ENCODE results near the gene CFAP410. TPM values are rescaled to one million over a fixed set of nuclear protein-coding genes. Genes with fewer than 3 reads are reported as not detected.

CFAP410 gene
- total and polyA plus RNA-seq, 2 donors (not counting 1 experiment from before 2014, with no cell fraction given), result 69.2 to 98.8 TPM

Other genes with a start within 250 kb of the CFAP410 start
- gene PWP2, start 232.0 kb downstream of the CFAP410 start, total RNA-seq, result 9.1 and 13.5 TPM in 2 replicates
- 3.6 and 7.7 TPM in 2 replicates for gene PWP2, start 232.0 kb downstream of the CFAP410 start, polyA plus RNA-seq
- 27.7 and 28.5 TPM in 2 replicates for gene GATD3, start 205.7 kb downstream of the CFAP410 start, total RNA-seq
- gene GATD3, start 205.7 kb downstream of the CFAP410 start, polyA plus RNA-seq, result 27.7 and 45.7 TPM in 2 replicates
- gene ICOSLG, start 98.4 kb downstream of the CFAP410 start, total RNA-seq, result 124 and 127 TPM in 2 replicates
- gene ICOSLG, start 98.4 kb downstream of the CFAP410 start, polyA plus RNA-seq, result 40.2 and 64.5 TPM in 2 replicates
- not detected in 2 replicates for gene DNMT3L, start 77.5 kb downstream of the CFAP410 start, total RNA-seq
- gene DNMT3L, start 77.5 kb downstream of the CFAP410 start, polyA plus RNA-seq, result not detected in 2 replicates
- 0.24 TPM in 1 of 2 replicates, not detected in the other for gene AIRE, start 53.5 kb downstream of the CFAP410 start, total RNA-seq
- gene AIRE, start 53.5 kb downstream of the CFAP410 start, polyA plus RNA-seq, result 0.37 TPM in 1 of 2 replicates, not detected in the other
- gene PFKL, start 39.3 kb downstream of the CFAP410 start, total RNA-seq, result 318 and 329 TPM in 2 replicates
- gene PFKL, start 39.3 kb downstream of the CFAP410 start, polyA plus RNA-seq, result 267 and 281 TPM in 2 replicates
- 1.4 and 1.6 TPM in 2 replicates for gene TRPM2, start 14.2 kb upstream of the CFAP410 start, total RNA-seq
- 5.4 and 8.4 TPM in 2 replicates for gene TRPM2, start 14.2 kb upstream of the CFAP410 start, polyA plus RNA-seq
- gene LRRC3, start 116.1 kb upstream of the CFAP410 start, total RNA-seq, result 3.3 and 3.8 TPM in 2 replicates
- 0.36 and 0.46 TPM in 2 replicates for gene LRRC3, start 116.1 kb upstream of the CFAP410 start, polyA plus RNA-seq
- gene KRTAP10-1, start 200.8 kb upstream of the CFAP410 start, total RNA-seq, result not detected in 2 replicates
- gene KRTAP10-1, start 200.8 kb upstream of the CFAP410 start, polyA plus RNA-seq, result not detected in 2 replicates
- gene KRTAP10-2, start 212.1 kb upstream of the CFAP410 start, total RNA-seq, result not detected in 2 replicates
- not detected in 2 replicates for gene KRTAP10-2, start 212.1 kb upstream of the CFAP410 start, polyA plus RNA-seq
- gene KRTAP10-3, start 219.4 kb upstream of the CFAP410 start, total RNA-seq, result not detected in 2 replicates
- gene KRTAP10-3, start 219.4 kb upstream of the CFAP410 start, polyA plus RNA-seq, result 0.19 and 0.40 TPM in 2 replicates
- not detected in 2 replicates for gene KRTAP10-4, start 234.3 kb upstream of the CFAP410 start, total RNA-seq
- not detected in 2 replicates for gene KRTAP10-4, start 234.3 kb upstream of the CFAP410 start, polyA plus RNA-seq
- not detected in 2 replicates for gene KRTAP10-5, start 241.2 kb upstream of the CFAP410 start, total RNA-seq
- gene KRTAP10-5, start 241.2 kb upstream of the CFAP410 start, polyA plus RNA-seq, result not detected in 2 replicates

Measured in B cell (primary cell).